Measurements from ENCODE around the gene SEMA5B.

GRCh38 chr3:122930063-122930997, 97.2 kb downstream of the SEMA5B start:
- TF ChIP-seq CTCF (IDR thresholded peaks at IDR 0.05; ENCODE audit: low read depth, low read length, missing input control) (no peak), YY1 (IDR thresholded peaks at IDR 0.05) (no peak), SP1 (IDR thresholded peaks at IDR 0.05) (no peak), MAX (IDR thresholded peaks at IDR 0.05) (no peak), RAD21 (IDR thresholded peaks at IDR 0.05) (no peak), EGR1 (IDR thresholded peaks at IDR 0.05; ENCODE audit: low read depth in 2 of 2) (no peak), NR2F2 (IDR thresholded peaks at IDR 0.05) (no peak), HNF4G (IDR thresholded peaks at IDR 0.05) (no peak), TAF1 (conservative IDR thresholded peaks at IDR 0.05) (no peak), REST (IDR thresholded peaks at IDR 0.05) (no peak), JUND (IDR thresholded peaks at IDR 0.05) (no peak)

Data from liver (tissue), 3 donors.